ENCODE data around the gene SPIRE1.
"Not testable (repeated sequence)": the region's sequence is repeated elsewhere in the genome, so short reads cannot be mapped to it uniquely, and the experiment has no call there.

Gene SPIRE1

DNA sequence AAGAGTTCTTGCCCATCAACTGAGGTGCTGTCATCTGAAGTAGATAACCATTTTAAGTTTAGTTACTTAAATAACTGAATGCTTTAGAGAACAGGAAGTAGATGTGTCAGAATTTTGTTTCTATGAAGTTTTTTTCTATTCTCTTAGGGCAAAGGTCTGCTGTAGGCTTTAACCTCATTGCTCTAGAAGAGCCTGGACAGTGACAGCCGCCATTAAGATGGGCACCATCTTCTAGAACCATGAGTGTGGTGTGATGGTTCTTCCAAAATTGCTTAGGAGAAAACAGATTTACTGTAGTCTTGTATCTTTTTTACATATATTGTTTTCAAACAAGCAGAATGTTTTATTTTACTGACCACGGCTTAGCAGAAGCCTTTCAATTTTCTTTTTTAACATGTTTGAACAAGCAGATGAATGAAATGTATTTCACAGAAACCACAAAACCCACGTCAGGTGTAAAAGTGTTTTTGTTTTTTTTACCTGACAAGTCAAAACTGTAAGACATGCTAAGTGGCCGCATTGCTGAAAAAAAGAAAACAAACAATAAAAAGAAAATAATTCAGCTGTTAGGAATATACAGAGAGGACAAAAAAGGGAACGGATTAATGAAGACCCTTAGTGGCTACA lies 172.3 kb downstream of the SPIRE1 start:
- no peak for DNase-seq (ENCODE audit: low read depth)

DNA sequence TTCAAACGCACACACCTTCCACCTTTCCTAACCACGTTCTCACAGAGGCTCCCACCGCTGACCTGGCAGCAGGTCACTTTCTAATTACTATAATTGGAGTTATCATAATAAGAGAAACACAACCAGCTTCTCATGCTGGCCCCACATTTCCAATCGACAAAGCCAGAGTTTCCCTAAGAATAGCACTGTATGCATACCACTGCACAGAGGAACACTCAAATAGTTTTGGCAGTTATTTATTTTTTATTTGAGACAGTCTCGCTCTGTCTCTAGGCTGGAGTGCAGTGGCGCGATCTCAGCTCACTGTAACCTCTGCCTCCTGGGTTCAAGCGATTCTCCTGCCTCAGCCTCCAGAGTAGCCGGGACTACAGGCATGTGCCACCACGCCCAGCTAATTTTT lies 176.0 kb downstream of the SPIRE1 start:
- not testable (repeated sequence) for DNase-seq (ENCODE audit: low read depth)

DNA sequence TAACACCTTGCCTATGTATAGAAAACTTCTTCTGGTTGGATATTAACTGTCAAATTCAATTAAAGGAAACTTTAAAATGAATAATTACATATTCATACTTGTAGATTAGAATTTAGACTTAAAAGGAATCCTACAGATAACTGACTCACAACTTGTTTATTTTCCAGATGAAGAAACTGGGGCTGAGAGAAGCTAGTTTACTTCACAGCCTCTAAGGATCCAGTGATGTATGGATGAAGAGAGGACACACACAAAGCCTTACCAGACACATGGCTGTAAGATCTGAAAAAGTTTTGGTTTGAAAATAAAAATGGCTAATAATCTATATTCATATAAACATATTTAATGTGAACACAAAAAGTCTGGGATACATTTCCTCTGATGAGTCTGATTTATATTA lies 177.9 kb downstream of the SPIRE1 start:
- DNase-seq (ENCODE audit: low read depth): no peak

DNA sequence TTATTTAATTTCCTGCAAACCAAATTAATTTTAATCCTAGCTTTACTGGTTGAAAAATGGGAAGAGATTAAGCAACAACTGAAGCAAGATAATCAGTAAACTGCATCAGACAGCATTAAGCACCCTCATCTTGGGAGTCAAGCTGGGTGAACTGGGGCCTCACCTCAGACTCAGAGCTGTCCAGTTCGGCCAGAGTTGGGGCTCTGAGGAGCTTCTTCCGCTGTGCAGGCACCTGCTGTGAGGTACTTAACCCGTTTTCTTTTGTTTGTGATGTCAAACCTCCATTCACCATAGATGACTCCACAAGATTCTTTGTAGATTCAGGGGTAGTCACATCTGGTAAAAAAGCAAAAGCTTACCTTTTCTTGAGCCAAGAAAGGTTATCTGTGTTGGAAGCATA lies 178.4 kb downstream of the SPIRE1 start:
- no peak for DNase-seq (ENCODE audit: low read depth)

DNA sequence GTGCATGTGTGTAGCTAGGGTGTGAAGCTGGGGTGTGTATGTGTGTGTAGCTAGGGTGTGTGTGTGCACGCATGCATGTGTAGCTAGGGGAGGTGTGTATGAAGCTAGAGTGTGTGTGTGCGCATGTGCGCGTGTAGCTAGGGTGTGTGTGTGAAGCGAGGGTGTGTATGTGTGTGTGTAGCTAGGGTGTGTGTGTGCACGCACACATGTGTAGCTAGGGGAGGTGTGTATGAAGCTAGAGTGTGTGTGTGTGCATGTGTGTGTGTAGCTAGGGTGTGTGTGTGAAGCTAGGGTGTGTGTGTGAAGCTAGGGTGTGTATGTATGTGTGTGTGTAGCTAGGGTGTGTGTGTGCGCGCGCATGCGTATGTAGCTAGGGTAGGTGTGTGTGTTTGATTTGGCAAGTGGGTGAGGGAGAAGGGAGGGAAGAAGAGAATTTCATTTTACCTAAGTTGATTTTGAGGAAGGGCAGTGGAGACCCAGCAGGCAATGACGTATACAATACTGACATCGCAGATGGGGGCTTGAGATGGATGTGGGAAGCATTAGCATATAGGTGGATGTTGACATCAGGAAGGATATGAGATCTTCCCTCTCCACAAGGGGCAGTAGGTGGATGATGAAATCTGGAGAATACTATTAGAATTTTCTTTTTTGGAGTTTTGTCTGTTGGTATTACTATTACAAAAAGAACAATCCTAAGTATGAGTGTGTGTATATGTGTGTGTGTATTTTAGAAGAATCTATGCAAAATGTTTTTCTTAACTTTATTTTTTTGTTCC lies 179.4 kb downstream of the SPIRE1 start:
- DNase-seq (ENCODE audit: low read depth): no peak

DNA sequence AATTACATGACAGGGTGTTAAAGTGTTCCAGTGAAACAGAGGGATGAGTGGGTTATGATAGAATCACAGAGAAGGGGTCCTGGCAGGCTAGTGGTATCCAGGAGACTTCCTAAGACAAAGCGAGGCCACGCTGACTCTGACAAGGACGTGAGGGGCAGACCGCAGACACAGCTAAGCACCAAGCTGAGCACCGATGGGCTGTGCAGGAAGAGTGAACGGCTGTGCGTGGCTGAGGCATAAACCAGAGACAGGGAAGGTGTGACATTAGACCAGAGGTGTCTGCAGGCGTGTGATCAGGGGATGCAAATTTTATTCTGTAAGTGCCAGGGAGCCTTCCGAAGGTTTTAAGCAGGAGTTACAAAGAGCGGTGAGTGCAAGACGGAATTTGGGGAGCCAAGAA lies 180.3 kb downstream of the SPIRE1 start:
- no peak for DNase-seq (ENCODE audit: low read depth)

DNA sequence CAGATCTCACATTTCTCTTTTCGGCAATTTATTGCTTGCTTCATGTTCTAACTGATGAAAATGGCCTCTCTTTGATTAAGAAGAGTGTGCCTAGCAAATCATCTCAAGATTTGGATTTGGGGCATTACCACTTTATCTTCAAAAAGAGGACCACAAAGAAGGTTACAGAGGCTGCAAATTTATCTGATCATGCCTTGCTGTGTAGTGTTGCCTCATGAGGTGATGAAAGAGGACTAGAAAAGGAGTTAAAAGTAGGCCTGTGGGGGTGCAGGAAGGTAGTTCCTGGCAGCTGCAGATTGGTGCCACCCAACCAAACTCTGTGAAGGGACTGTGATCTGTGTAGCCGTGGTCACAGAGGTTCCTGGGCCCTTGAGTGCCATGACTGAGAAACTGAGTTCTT lies 181.0 kb downstream of the SPIRE1 start:
- DNase-seq (ENCODE audit: low read depth): no peak

DNA sequence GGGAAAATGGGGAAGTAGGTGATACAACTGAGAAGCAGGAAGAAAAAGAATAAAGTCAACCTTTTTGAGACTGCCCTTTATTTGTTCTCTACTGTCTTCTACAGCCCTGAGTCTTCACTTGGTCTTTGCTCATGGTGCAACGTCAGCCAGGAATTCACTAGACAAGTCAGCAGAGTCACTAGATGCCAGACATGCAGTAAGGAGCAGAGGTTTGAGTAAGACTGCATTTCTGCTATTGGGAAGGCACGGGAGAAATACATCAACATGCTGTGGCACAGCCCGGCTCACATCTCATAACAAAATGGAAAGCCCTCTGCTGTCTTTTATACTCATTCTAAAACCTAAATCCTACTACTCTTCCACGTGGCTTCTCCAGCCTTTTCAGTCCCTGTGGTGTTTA lies 183.0 kb downstream of the SPIRE1 start:
- no peak for DNase-seq (ENCODE audit: low read depth)

DNA sequence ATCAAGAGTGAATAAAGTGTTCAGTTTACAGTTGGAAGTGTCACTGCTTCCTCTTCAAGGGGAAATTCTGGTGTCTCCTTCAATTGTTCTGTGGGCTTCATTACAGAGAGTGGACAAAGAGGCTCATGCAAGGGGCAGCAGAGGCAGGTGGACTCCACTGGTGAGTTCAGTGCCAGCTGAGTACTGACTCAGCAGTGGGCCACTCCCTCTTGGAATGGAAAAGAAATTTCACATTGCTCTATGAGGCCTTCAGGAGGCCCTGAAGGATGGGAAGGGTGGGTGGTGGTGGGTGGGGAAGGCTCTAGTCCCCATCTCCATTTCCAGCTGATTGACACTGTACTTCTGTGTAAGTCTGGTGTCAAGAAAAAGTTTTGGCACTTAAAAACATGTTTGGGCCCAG lies 183.8 kb downstream of the SPIRE1 start:
- no peak for DNase-seq (ENCODE audit: low read depth)

DNA sequence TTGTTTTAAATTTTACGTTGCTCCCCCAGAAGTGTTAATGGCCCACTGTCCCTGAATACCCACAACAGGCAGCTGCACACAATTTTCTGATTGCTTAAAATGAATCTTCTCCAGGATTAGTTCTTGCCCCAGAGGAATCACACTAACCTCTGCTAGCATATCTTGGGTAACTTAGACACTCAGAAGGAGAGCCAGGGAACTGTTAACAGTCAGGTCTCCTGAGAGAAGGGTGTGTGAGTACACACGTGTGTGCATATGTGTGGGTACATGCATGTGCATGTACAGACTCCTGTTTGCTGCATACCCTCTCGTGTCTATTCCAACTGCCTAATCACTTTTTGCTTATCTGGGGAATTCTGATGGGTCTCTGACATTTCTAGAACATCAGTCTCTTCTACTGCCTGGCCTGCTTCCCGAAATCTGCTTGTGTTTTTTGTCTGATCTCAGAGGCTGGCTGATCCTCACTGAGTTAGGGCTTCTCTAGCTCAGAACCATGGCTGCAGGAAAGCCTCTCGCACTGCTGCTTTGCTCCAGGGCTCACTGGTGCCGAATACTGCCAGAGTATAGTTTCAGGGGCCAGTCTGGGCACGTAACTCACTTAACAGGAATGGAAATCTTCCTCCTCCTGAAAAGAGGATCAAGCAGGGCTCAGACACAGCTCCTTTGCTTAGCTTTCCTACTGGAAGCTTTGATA lies 187.4 kb downstream of the SPIRE1 start:
- DNase-seq (ENCODE audit: low read depth): no peak

DNA sequence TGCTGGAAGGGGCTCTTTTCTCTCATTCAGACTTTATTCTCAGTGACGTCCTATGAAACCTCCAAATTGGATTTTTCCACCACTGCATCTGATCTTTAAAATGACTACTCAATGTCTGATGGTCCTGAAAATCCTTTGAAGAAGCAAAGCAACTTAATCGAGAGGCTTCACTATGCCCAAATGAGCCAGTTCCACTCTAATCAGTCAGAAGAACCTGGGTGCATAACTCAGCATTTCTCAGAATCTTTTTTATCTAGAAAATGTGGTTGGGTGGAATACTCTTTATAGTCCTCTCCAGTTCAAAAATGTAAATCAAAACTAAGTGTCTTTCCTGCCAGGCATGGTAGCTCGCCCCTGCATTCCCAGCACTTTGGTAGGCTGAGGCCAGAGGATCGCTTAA lies 189.5 kb downstream of the SPIRE1 start:
- DNase-seq (ENCODE audit: low read depth): no peak

DNA sequence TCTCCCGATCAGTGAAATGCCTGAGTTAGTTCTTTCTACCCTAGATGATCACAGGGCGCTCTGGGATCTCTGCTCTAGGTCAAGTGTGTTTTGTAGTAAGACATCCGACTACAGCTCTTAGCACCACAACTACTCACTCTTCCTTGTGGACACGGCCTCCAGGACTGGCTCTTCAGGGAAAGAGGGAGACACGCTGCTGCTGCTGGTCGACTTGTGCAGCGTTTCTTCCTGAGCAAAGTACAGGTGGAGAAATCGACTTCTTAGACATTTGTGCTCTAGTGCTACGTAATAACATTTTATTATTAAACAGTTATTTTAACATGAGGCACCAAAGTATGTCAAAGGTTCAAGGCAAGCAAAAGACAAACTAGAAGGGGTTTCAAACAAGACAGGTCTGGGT lies 193.2 kb downstream of the SPIRE1 start:
- no peak for DNase-seq (ENCODE audit: low read depth)

DNA sequence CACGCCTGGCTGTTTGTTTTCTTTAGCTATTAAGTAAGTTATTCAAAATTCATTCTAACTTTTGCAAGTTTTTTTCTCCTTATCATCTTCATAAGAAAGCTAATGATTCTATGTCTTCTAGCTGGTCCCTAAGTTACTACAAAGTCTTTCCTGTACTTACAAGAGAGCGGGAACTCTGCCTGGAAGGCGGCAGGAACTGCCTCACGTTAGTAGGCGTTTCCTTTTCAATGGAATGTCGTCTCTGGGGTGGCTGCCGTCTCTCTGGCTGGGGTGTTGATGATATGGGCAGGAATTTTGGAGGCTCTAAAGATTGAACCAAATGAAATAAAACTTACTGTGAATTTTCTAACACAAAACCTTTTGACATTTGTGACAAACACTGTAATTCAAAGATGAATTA lies 194.7 kb downstream of the SPIRE1 start:
- no peak for DNase-seq (ENCODE audit: low read depth)

DNA sequence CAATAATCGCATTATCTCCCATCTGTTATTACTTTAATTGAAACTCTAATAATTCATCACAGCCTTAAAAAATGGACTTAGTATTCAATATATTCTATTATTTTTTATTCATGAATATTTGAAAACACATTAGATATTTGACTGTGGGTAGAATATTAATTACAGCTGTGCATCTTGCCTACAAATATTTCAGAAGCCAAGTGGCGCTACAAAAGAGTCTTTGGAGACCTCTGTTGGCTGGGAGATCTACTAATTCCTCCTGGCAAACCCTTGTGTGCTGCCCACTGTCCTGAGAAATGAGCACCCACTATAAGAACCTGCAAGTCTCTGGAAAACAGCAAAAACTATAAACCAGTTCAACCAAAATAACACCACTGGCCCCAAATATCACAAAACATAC lies 195.7 kb downstream of the SPIRE1 start:
- DNase-seq (ENCODE audit: low read depth): no peak

DNA sequence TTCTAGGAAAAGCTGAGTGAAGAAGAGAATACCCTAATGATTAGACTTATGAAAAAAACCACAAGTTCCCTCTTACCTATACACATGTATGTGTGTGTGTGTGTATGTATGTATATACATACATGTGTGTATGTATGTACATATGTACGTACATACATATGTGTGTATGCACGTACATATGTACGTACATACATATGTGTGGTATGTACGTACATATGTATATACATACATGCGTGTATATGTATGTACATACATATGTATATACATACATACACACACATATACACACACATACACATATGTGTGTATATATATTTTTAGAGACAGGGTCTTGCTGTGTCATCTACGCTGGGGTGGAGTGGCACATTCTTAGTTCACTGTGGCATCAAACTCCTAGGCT lies 196.6 kb downstream of the SPIRE1 start:
- no peak for DNase-seq (ENCODE audit: low read depth)

DNA sequence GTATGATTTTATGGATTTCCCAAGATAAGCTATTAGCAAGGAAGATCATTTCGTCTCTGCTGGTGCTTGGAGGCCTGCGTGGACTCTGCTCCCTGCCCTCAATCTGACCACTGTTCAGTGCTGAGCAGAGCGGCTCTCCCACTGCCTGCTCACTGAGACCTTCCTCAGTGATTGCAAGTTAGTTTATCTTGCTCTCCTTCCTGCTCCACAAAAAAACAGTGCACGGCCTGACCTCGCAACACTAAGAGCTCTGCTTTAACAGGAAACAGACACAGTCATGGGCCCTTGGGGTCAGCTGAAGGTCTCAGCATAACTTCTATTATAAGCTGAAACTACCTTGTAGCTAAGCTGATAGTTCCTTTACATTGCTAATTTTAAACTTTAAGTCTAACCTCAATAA lies 197.0 kb downstream of the SPIRE1 start:
- DNase-seq (ENCODE audit: low read depth): no peak

DNA sequence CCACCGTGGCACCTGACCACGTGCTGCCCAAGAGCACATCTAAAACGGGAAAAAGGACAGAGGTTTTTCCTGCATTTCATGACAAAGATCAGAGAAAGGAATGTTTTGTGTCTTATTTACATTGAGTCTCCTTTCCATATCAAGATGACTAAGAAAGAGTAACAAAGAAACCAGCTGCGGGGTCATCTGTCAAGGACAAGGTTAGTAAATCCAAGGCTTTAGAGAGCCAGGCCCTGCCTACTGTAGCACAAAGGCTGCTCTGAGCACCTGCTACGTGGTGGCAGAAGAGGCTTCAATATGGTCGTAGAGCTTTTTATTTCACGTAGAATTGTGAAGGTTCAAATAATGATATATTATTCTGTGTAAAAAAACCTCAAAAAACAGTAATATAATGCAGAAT lies 199.1 kb downstream of the SPIRE1 start:
- DNase-seq (ENCODE audit: low read depth): no peak

DNA sequence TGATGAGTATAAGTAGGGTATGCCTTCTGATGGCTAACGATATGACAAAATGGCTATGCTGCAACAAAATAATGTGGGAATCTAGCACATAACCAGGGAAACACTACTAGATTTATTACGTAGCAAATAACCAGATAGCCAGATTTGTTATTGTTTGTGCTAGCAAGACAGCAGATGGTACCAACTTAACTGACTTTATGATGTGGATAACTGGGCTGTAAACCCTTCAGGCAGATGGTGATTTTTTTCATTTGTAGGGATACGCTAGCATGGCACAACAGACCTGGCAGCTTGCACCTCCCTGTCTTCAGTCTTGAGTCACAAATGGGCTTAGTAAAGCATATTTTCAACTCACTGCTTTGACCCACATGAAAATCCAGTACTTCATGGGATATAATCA lies 201.5 kb downstream of the SPIRE1 start:
- DNase-seq (ENCODE audit: low read depth): no peak

DNA sequence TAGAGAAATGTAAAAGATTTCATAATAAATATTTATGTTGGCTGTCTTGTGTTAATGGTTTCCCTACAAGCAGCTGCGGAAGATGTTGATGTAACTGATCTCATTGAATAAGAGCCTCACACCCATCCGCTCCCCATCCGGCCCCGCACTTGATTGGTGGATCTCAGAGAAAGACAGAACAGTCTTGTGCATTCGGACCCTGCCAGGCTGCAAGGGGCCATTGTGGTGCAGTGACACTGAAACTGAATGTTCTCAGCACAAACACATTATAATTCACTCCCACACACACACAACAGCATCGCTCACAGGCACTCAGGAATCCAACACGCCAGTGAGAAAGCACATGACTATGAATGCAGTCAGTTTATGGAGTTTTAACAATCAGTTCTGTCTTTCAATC lies 202.4 kb downstream of the SPIRE1 start:
- no peak for DNase-seq (ENCODE audit: low read depth)

DNA sequence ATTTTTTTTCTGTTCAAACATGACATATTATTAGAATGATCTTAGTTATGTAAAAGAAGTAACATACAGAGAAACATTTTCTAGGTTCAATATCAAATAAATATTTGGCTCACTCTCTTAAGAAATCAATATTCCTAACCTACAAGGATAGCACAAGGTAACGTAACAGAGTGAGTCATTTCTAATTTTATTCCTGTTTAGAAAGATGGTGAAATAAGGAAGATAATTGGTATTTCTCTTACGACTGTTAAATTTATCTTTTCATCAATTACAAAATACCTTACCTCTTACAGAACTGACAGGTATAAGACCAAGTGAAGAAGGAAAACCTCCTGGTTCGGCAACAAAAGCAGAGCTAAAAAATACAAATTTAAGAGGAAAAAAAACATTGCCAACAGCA lies 205.1 kb downstream of the SPIRE1 start:
- no peak for DNase-seq (ENCODE audit: low read depth)

DNA sequence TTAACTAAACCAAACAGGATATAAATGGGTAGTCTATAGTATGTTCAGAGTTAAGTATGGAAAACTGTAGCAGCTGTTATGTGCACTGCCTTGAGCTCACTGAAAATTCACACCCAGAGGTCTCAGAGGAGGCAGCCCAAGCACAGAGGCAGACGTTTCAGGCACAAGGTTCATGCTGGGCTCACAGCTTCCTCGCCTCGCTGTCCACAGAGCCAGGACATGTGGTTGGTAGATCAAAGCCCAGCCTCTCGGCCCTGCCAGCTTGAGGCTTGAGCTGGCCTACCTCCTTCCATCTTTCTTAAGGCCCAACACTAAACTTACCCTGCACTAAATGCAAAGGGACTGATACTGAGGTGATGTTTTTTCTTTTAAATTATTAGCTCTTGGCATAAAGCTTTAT lies 206.5 kb downstream of the SPIRE1 start:
- DNase-seq (ENCODE audit: low read depth): no peak

DNA sequence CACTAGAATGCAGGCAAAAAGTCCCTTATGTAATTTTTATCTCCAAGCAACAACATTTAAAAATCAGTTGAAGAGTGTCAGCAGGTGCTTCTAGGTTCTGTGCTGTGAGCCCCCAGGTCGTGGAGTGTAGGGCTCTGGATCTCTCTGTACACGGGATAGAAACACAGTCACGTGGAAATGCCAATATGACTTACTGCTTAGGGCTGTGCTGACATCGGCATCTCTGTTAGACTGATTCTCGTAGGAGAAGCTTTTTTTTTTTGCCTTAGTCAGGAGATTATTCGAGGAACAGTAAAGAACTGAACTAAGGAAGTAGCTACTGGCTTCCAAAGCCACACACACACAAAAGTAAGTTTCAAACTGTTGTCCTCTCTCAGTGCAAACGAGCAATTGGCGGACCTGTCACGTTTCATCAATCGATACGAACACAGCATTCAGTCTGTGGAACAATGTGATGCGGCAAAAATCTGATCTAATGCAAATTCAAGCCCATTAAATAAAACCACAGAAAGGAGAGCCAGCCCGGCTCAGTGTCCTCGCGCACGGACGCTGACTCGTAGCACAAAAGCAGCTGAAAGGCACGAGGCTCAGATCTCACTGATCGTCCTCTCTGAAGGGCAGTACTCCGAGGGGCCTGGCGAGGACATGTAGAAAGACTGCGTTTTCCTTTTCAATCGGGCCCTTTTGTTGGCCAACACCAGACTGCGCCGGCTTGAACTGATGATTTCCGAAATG lies 208.7 kb downstream of the SPIRE1 start:
- DNase-seq (ENCODE audit: low read depth): no peak

DNA sequence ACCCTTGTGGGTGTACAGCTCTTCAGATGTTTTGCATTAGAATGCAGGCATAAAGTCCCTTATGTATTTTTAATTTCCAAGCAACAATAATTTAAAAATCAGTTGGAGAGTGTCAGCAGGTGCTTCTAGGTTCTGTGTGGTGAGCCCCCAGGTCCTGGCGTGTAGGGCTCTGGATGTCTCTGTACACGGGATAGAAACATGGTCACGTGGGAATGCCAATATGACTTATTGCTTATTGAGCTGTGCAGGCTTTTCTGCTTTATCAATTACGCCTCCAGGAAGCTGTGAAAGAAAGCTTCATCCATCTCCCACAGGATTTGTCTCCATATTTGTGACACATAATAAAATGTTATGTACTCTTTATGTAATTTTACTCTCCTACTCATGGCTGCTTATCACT lies 212.4 kb downstream of the SPIRE1 start:
- DNase-seq (ENCODE audit: low read depth): no peak
